Activated naive CD8-positive, alpha-beta T cell treated with anti-CD3 and anti-CD28 coated beads, Interleukin-2, amount 50 U/mL, for 16 hours (primary cell): ENCODE data around the gene AGAP1.

Source experiments
- DNase-seq: peaks from one replicate; pipeline ENCODE4 v3.0.0-alpha.2; 2020; ENCODE audit warnings: low read depth, low spot score

AGAP1 gene

GRCh38 chr2:235765181-235765820 lies 271.5 kb downstream of the AGAP1 start:
- DNase-seq, result no peak

- no peak for DNase-seq
Measured at GRCh38 chr2:235766278-235766677, 272.4 kb downstream of the AGAP1 start.

- DNase-seq, result no peak
Measured at GRCh38 chr2:235768606-235769005, 274.8 kb downstream of the AGAP1 start.

- no peak for DNase-seq
Measured at GRCh38 chr2:235769046-235769445, 275.2 kb downstream of the AGAP1 start.

- DNase-seq, result no peak
Measured at GRCh38 chr2:235770909-235771820, 277.3 kb downstream of the AGAP1 start.

GRCh38 chr2:235773188-235773928 lies 279.5 kb downstream of the AGAP1 start:
- no peak for DNase-seq

- DNase-seq, result no peak
Measured at GRCh38 chr2:235774153-235774870, 280.5 kb downstream of the AGAP1 start.

GRCh38 chr2:235776531-235776930 lies 282.7 kb downstream of the AGAP1 start:
- DNase-seq, result no peak

GRCh38 chr2:235779444-235779896 lies 285.6 kb downstream of the AGAP1 start:
- peak; percentile 5 for DNase-seq

GRCh38 chr2:235780401-235780800 lies 286.6 kb downstream of the AGAP1 start:
- no peak for DNase-seq

- no peak for DNase-seq
Measured at GRCh38 chr2:235781775-235782174, 287.9 kb downstream of the AGAP1 start.

GRCh38 chr2:235784788-235785187 lies 290.9 kb downstream of the AGAP1 start:
- DNase-seq, result no peak

GRCh38 chr2:235789552-235789951 lies 295.7 kb downstream of the AGAP1 start:
- no peak for DNase-seq

GRCh38 chr2:235793163-235793752 lies 299.4 kb downstream of the AGAP1 start:
- no peak for DNase-seq

- DNase-seq, result no peak
Measured at GRCh38 chr2:235799281-235799680, 305.4 kb downstream of the AGAP1 start.

- no peak for DNase-seq
Measured at GRCh38 chr2:235802542-235802941, 308.7 kb downstream of the AGAP1 start.

- no peak for DNase-seq
Measured at GRCh38 chr2:235803028-235803427, 309.2 kb downstream of the AGAP1 start.

GRCh38 chr2:235804676-235805075 lies 310.8 kb downstream of the AGAP1 start:
- no peak for DNase-seq

GRCh38 chr2:235806986-235807750 lies 313.3 kb downstream of the AGAP1 start:
- DNase-seq, result no peak

GRCh38 chr2:235808366-235808765 lies 314.5 kb downstream of the AGAP1 start:
- DNase-seq, result no peak
